HG03432 (cell line): Measurements from ENCODE around the gene CAPN5.
A peak's percentile ranks its signal among the peaks of the same experiment; 100 is the strongest.
"Not testable (repeated sequence)": the region's sequence is repeated elsewhere in the genome, so short reads cannot be mapped to it uniquely, and the experiment has no call there.

ENCODE experiments used
- ATAC-seq: cut with Tn5 transposase; IDR thresholded peaks from one replicate; pipeline ENCODE4 v1.9.1; 2021; ENCODE audit warnings: mild to moderate bottlenecking, moderate library complexity; ENCODE audit not compliant: unreplicated experiment

The CAPN5 gene

GRCh38 chr11:77066229-77067042 lies at the start of gene CAPN5:
TSS of gene CAPN5 (plus strand) at chr11:77066971. CDS start at chr11:77084887, 17,916 bp downstream.
- ATAC-seq, result peak; percentile 89

GRCh38 chr11:77018396-77018924 lies 48.3 kb upstream of the CAPN5 start:
- not testable (repeated sequence) for ATAC-seq

- no peak for ATAC-seq
Measured at GRCh38 chr11:77019976-77020595, 46.7 kb upstream of the CAPN5 start.

GRCh38 chr11:77020734-77021133 lies 46.0 kb upstream of the CAPN5 start:
- no peak for ATAC-seq

GRCh38 chr11:77024745-77025144 lies 42.0 kb upstream of the CAPN5 start:
- no peak for ATAC-seq

GRCh38 chr11:77026221-77026620 lies 40.5 kb upstream of the CAPN5 start:
- no peak for ATAC-seq

GRCh38 chr11:77026743-77027142 lies 40.0 kb upstream of the CAPN5 start:
- no peak for ATAC-seq

GRCh38 chr11:77027275-77027674 lies 39.5 kb upstream of the CAPN5 start:
- no peak for ATAC-seq

GRCh38 chr11:77029829-77030228 lies 36.9 kb upstream of the CAPN5 start:
- ATAC-seq, result no peak

- no peak for ATAC-seq
Measured at GRCh38 chr11:77030834-77031414, 35.8 kb upstream of the CAPN5 start.

- ATAC-seq, result no peak
Measured at GRCh38 chr11:77031599-77031998, 35.2 kb upstream of the CAPN5 start.

GRCh38 chr11:77035039-77035438 lies 31.7 kb upstream of the CAPN5 start:
- ATAC-seq, result no peak

GRCh38 chr11:77035580-77035979 lies 31.2 kb upstream of the CAPN5 start:
- no peak for ATAC-seq

GRCh38 chr11:77036398-77036797 lies 30.4 kb upstream of the CAPN5 start:
- no peak for ATAC-seq

- ATAC-seq, result no peak
Measured at GRCh38 chr11:77037057-77037456, 29.7 kb upstream of the CAPN5 start.

- no peak for ATAC-seq
Measured at GRCh38 chr11:77038029-77038824, 28.5 kb upstream of the CAPN5 start.

- no peak for ATAC-seq
Measured at GRCh38 chr11:77038825-77039326, 27.9 kb upstream of the CAPN5 start.

- ATAC-seq, result no peak
Measured at GRCh38 chr11:77039491-77040400, 27.0 kb upstream of the CAPN5 start.

- ATAC-seq, result no peak
Measured at GRCh38 chr11:77040401-77040777, 26.4 kb upstream of the CAPN5 start.

- ATAC-seq, result no peak
Measured at GRCh38 chr11:77040889-77041288, 25.9 kb upstream of the CAPN5 start.
